Smooth muscle cell of the brain vasculature (primary cell): ENCODE results near the gene TSTD1.
A peak's percentile ranks its signal among the peaks of the same experiment; 100 is the strongest.
"Not testable (repeated sequence)": the region's sequence is repeated elsewhere in the genome, so short reads cannot be mapped to it uniquely, and the experiment has no call there.

Source experiments
- DNase-seq: peaks from one replicate; pipeline ENCODE4 v3.0.0-alpha.2; 2012; ENCODE audit warnings: low read depth, low spot score

Gene TSTD1

DNA sequence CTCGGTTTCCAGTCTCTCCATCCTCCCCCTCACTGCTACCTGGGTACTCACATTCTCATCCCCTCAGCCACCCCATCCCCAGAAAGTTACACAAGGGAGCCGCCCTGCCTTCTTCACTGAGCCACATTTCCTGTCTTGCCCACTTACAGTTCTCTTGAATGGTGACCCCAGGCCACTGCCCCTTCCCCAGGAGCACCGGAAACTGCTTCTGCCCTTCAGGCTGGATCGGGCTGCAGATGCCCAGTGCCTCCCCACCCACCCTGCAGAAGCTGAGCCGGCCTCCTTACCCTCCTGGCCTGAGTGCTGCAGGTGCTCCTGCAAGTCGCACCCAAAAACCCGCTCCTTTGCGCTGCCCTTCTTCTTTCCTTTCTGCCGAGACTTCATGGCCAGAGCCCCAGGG, 30.5 kb upstream of the TSTD1 start:
- no peak for DNase-seq

DNA sequence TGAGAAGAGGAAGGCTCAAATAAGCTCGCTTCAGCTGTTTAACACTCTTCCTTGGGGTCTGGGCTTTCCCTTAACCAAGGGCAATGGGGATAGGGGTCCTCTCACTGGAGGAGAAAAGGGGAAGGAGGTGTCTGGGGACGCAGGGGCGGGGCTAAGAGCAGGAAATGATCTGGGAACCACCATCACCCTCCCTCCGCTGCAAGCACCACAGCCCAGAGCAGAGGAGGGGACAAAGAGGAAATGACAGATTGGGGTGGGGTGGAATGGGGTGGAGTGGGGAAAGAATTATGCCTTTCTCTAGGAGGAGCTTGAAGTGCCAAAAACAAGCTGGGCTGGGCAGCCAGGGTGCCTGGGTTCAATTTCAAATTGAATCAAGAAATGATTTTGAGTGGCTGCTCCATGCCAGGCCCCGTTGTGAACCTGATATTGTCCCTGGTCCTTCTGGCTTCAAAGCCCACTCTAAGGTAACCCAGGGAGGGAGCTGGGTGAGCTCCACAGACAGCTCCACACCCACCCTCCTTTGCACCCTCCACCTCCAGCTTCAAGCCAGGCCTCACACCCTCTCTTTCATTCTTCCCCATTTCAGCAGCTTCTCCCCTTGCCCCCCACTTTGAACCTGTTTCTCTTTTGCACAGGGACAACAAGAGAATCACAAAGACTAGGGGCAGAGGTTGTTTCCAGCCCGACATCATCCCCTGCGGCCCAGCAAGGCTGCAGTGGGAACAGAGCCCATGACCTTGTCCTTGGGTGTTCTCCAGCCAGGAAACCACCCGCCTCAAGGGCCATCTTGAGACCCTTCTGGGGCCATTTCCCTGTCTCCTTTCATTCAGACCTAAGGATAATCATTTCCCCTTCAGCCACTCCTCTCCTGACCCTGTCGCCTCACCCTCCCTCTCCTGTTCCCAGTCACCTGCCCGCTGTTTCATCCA, 29.8 kb upstream of the TSTD1 start:
- no peak for DNase-seq

DNA sequence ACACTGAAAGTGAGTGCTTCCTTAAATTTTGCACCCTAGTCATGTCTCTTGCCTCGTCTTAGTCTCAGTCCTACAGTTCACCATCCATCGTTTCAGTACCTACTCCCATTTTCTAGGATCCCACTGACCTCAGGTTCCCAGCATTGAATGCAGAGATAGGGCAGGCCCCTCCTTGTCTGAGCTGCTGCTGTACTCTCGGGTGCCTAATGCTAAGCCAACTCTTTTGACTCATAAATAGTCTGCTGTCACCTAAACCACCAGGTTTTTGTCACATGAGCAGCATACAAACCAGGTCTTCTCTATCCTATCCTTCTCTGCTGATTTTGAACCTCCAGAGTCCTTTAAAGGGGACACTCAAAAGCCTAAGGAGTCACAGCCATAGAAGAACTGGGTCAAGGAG, 27.9 kb upstream of the TSTD1 start:
- DNase-seq = no peak

DNA sequence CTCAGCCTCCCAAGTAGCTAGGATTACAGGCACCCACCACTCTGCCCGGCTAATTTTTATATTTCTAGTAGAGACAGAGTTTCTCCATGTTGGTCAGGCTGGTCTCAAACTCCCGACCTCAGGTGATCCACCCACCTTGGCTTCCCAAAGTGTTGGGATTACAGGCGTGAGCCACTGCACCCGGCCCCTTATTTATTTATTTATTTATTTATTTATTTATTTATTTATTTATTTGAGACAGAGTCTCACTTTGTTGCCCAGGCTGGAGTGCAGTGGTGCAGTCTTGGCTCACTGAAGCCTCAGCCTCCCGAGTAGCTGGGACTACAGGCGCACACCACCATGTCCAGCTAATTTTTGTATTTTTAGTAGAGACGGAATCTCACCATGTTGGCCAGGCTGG, 26.9 kb upstream of the TSTD1 start:
- not testable (repeated sequence) for DNase-seq

DNA sequence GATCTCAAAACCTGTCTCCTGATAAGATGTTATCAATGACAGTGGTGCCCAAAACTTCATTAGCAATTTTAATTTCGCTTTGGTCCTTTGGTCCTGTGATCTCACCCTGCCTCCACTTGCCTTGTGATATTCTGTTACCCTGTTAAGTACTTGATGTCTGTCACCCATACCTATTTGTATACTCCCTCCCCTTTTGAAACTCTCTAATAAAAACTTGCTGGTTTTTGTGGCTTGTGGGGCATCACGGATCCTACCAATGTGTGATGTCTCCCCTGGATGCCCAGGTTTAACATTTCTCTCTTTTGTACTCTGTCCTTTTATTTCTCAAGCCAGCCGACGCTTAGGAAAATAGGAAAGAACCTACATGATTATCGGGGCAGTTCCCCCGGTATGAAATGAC, 25.2 kb upstream of the TSTD1 start:
- not testable (repeated sequence) for DNase-seq

DNA sequence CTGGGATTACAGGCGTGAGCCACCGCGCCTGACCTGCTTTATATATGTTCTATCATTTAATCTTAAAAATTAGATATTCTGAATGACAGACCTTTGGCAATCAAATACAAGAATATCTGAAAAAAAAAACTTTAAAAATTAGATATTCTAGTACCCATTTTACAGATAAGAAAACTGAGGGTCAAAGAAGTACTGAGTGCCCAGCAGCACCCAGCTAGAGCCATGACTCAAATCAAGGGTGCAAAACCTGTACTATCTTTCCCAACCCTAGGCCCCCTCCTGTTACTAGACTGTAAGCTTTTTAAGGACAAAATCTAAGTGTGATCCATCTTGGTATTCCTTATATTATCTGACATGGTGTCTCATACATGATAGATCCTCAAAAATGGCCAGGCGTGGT, 22.7 kb upstream of the TSTD1 start:
- DNase-seq = no peak

DNA sequence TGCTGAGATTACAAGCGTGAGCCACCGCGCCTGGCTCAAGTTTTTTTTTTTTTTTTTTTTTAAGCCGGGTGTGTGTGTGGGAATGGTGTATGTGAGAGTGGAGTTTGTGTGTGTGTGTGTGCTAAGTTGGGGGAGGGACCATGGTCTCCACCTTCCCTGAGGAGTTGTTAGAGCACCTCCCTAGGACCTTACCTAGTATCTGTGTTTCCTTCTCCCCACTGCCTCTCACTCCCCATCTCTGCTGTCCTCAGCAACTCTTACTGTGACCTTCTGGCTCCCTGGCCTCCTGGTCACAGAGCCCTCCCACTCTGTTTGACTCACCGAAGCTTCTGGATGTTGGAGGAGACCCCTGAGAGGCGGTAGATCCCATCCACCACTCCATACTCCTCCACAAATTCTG, 20.5 kb upstream of the TSTD1 start:
- DNase-seq = no peak

DNA sequence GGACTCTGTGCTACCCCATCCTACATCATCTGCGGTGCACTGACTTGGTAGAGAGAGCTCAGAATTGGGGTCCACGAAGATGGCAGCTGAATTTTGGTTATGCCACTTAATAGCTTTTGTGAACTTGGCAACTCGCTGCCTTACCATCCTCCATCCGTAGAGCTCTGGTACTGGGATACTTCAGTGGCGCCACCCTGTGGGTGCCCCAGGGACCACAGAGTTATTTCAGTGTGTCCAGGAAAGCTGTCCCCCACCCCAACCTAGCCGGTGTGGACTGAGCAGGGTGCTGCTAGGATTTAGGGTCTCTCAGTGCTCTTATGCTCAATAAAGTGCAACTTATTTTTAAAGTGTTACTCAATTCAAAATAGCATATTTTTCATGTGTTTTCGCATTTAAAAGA, 16.0 kb upstream of the TSTD1 start:
- no peak for DNase-seq

DNA sequence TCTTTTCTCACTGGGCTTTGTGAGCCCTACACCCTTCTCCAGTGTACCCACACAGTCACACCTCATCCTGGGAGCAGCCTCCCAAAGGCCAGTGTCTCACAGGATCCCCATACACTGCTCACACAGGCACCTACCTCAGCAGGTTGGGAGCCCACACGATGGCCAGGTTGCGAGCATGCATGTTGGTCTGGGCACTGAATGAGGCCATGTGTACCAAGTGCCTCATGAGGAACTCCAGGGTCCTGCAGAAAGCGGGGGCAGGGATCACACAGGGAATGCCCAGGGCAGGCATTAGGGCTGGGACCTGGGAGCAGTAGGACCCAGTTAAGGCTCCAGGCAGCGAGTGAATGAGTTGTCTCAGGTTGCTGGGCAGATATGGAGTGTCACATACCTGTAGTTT, 15.5 kb upstream of the TSTD1 start:
- DNase-seq = no peak

DNA sequence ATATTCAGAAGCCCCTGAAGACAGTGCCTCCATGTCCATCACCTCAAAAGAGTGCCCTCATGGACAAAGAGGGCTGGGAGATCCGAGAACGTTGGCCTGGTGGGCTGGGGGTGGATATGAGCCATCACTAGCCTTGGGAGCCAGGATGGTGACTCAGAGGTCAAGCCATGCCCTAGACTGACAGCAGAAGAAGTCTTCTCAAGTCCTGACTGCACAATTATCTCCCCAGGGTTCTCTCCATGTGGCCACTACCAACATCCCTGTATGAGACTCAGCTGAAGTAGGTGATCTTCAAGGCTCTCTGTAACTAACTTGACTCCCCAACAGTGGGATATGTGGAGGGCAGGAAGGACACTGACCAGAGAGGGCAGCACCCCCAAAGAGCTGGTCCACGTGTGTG, 14.1 kb upstream of the TSTD1 start:
- DNase-seq = no peak

DNA sequence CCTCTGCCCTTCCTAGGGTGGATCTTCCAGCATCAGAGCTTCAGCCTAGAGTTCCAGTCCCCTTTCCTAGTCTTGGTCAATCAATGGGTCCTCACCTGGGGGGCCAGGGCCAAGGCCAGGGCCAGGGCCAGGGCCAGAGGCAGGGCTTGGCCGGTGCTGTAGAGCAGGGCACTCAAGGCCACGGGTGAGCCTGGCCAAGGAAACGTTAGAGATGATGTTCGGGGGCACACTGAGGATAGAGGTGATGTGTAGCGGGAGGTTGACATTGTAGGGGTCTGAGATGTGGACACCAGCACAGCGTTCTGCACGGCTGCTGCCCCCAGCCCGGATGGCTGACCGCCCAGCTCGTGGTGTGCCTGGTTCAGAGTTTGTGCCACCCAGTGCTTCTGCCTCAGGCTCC, 12.5 kb upstream of the TSTD1 start:
- no peak for DNase-seq

DNA sequence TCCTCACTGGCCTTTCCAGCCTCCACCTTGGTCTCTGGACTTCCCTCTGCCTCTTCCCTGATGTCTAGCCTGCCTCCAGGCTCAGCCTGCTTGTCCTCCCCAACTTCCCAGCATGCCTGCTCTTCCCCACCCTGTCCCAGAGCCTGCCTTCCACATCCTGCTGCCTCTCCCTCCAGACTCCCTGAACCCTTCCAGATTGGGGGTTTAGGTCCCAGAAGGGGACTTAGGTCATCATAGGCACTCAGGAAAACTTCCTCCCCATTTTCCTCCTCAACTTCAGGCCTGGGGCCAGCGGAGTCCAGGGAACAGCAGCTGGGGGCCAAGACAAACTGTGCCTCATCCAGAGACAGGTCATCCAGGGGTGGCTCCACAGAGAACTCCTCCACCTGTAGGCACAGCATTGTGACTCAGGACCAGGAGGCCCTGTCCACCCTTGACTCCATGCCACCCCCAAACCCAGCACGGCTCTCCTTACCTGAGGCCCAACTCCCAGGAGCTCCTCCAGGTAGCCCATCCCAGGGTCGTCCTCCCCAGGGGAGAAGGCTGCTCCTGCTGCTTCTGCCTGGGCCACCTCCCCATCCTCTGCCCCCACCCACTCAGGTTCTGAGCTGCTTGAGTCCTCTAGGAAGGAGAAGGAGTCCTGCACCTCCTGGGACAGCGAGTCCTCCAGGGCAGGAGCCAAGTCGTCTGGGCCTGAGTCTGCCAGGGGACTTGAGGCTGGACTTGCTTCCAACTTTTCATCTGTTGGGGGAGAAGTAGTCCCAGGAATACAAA, 10.4 kb upstream of the TSTD1 start:
- DNase-seq = no peak

DNA sequence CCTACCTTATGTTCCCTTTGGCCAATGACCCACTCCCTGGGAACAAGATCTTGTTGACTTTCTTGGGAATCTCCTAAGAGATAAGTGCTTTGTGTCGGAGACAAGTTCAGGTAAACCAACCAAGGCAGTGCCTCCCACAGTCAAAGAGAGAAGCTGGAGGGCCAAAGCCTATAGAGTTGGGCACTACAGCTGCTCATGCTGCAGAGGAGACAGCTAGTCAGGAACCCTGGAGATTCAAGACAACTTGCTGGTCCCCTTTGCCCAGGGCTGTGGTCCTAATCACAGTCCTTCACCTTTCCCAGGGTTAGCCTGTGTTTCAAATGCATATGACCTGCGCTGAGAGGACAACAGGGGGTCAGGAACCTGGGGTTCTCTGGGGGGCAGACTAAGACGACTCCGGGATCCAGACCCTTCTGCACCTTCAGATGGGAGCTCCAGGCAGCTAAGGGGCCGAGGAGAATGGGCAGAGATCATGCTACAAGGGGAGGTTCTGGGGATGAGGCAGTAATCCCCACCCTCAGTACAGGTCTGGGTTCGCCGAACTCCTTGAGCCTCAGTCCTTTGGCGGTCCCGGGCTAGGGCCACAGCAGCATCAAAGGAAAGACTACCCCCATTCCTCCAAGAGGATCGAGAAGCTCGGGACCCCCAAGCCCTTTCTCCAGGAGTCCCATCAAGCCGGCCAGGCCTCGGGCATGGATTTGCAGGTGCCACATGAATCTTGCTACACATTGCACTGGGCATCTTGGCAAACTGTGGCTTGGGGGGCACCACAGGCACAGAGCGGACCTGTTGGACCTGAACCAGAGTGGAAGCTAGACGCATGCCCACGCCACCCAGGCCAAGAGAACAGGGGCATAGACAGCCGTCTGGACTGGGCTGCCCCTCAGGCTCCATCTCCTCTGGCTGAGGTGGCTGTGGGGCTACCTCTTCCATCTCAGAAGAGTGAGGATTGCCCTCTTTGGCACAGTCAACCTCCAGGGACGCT, 9.0 kb upstream of the TSTD1 start:
- DNase-seq = no peak

DNA sequence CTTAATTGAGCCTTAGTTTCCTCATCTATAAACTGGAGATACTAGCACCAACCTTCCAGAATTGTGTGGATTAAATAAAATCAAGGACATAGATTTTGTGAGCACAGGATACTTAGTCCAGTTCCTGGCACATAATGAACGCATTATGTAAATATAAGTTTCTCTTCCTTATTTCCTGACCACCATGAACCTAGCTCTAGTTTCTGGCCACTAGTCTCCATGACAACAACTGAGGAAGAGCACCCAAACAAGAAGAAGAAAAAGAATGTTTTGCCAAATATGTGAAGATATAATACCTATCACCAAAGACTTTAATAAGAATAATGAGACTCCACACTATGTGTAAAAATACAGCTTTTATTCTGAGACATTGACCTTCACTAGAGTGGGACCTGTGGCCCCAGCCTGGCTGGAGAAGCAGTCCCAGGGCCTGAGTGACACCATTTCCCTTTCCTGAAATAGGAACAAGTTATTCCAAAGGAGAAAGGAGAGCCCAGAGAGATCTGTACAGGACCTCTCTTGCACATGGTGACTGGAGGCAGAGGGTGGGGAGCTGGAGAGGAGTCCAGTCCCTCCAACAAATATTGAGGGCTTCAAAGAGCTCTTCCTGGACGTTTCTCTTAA, 8.0 kb upstream of the TSTD1 start:
- DNase-seq = no peak

DNA sequence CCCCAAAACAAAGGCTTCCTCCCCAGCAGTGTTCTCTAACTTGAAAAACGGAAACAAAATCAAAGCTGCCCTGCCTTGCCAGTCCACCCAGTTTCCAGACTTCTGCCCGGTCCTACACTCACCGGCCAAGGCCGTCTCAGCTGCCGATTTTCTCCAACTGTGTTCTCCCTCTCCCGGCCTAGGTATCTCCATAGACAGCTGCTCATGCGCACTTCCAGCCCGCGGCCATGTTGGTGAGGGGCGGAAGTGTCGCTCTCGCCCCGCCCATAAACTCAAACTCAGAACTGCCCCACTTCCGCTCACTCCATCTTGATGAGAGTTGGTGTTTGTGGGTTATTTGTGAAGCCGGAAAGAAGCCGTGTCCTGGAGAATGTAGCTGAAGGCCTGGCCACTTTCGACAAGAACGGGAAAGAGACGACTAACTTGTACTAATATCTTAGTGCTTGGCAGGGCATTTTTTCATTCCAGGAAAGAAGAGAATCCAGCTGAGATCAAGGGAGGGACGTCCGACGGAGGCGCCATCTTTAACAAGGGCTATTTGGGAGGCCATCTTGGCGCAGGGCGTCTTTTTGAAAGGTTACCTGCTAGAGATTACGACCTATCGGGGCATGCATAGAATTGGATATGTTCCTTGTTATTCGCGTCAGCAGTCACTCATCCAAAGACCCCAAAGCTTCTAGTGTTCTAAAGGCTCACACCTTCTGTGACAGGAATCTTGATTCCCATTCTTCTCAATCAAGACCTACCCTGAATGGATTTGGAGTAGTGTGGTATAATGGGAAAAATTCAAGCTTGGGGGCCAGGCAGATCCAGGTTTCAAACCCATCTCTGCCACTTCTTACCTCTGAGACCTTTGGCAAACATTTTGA, 7.2 kb upstream of the TSTD1 start, which contains the start of gene USF1:
Gene USF1 (minus strand): TSS at position 242 of the 869 bp plus-strand sequence. CDS start 2,702 bp downstream, outside the sequence.
- peak; percentile 92 for DNase-seq

DNA sequence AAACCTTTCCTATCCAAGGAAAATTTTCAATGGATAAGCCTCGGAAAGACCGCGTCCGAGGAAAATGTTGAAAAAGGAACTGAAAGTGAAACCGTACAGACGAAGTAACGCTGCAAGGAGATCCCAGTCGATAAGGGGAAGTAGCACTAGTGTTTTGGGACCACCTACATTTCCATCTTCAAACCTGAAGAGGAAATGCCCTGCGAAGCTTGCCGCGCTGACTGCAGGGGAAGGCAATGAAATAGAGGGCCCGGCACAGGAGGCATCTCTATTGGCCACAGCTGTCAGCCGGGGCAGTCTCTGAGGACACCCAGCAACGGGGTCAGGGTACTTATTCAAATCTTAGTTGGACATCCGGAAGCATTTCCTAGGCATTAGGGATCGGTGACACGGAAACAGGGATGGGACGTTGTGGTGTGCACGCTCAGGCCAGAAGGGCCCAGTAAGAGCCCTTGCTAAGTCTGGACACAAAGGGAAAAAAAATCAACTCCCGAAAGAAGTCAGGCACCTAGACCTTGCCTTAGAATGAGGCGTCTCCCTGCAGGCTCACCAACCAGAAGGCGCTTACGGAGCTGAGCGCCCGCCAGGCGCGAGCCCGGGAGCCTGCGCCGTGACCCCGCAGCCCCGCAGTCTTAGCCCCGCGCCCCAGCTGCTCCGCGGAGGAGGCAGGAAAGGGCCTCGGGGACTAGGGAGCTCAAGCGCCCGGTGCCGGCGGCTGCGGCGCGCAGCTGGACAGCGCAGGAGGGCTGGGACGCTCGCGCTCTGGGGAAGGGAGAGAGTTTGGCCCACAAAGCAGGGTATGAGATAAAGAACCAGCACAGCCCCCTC, 6.4 kb upstream of the TSTD1 start:
- peak; percentile 23 for DNase-seq

DNA sequence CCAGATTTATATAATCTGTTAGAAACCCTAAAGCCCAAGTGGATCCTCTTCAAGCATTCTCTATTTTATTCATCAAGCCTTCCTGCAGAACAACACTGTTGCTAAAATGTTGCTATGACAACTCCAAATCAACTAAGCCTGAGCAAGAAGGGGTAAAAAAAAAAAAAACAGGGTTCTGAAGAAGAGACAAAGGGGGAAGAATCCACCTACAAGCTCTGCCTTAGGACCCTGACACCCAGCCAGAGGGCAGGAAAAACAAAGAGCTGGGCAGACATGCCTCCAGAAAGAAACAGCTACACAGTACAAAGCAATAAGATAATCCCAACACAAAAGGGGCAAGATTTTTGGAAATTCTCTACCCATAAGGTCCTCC, 5.8 kb upstream of the TSTD1 start:
- DNase-seq = no peak

DNA sequence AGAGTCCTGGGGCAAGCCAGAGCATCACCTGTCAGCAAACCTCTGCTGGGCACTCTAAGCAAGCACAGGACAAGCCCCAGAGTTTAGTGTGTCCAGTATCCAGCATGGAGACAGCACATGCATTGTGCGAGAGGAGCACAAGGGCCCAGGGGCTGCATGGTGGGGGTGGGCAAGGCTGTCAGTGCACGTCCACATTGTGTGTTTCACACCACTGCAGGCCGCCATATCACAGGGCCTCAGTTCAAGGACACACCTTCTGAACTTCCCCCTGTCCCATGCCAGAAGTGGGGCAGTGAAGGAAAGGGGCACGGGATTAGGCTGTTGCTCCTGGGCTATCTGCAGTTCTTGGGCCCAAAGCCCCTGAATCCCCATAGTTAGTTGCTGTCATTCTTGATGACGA, 782 bp upstream of the TSTD1 start:
- no peak for DNase-seq

DNA sequence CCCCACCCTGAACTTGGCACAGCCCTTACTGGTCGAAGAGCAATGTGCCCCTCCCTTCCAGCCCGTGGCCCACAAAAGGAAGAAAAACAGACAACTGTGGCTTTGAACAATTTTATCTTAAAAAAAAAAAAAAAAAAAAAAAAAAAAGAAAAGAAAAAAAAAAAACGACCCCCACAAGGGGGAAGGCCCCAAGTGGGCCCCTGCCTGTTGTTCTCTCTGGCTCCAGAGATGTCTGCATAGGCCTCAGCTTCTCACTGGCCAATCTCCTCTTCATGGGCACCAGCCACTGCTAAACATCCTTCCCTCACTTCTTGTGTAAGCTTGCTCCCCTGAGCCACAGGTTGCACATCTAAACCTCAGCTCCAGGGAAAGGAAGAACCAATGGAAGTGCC, 386 bp upstream of the TSTD1 start:
- no peak for DNase-seq
